Measurements from ENCODE around the gene DOP1A.

The DOP1A gene

GRCh38 chr6:83167726-83168278, 100.3 kb downstream of the DOP1A start:
- no peak for DNase-seq (ENCODE audit: low read depth)
- H3K4me3 ChIP-seq (ENCODE audit: low read depth, low read length): no peak overlapping the region
- TF ChIP-seq CTCF (IDR thresholded peaks at IDR 0.05; ENCODE audit: control insufficient read depth, extremely low read depth, insufficient read depth): no peak

- TF ChIP-seq CTCF (IDR thresholded peaks at IDR 0.05; ENCODE audit: control insufficient read depth, extremely low read depth, insufficient read depth): no peak
- no peak for DNase-seq (ENCODE audit: low read depth)
Observed at GRCh38 chr6:83168556-83168955, 101.1 kb downstream of the DOP1A start.

GRCh38 chr6:83169106-83169505, 101.6 kb downstream of the DOP1A start:
- no peak for DNase-seq (ENCODE audit: low read depth)
- TF ChIP-seq CTCF (IDR thresholded peaks at IDR 0.05; ENCODE audit: control insufficient read depth, extremely low read depth, insufficient read depth): no peak
- H3K4me3 ChIP-seq (ENCODE audit: low read depth, low read length): no peak overlapping the region

More at GRCh38 chr6:83168556-83168955, 101.1 kb downstream of the DOP1A start:
- no peak overlapping the region for H3K4me3 ChIP-seq (ENCODE audit: low read depth, low read length)

GRCh38 chr6:83169511-83169910, 102.0 kb downstream of the DOP1A start:
- no peak for DNase-seq (ENCODE audit: low read depth)
- TF ChIP-seq CTCF (IDR thresholded peaks at IDR 0.05; ENCODE audit: control insufficient read depth, extremely low read depth, insufficient read depth): no peak

GRCh38 chr6:83176246-83176645, 108.8 kb downstream of the DOP1A start:
- no peak overlapping the region for H3K4me3 ChIP-seq (ENCODE audit: low read depth, low read length)
- TF ChIP-seq CTCF (IDR thresholded peaks at IDR 0.05; ENCODE audit: control insufficient read depth, extremely low read depth, insufficient read depth): no peak
- no peak for DNase-seq (ENCODE audit: low read depth)

More at GRCh38 chr6:83169511-83169910, 102.0 kb downstream of the DOP1A start:
- no peak overlapping the region for H3K4me3 ChIP-seq (ENCODE audit: low read depth, low read length)

GRCh38 chr6:83180426-83180950, 113.0 kb downstream of the DOP1A start:
- no peak overlapping the region for H3K4me3 ChIP-seq (ENCODE audit: low read depth, low read length)
- no peak for TF ChIP-seq CTCF (IDR thresholded peaks at IDR 0.05; ENCODE audit: control insufficient read depth, extremely low read depth, insufficient read depth)
- no peak for DNase-seq (ENCODE audit: low read depth)

- no peak overlapping the region for H3K4me3 ChIP-seq (ENCODE audit: low read depth, low read length)
- DNase-seq (ENCODE audit: low read depth): no peak
- no peak for TF ChIP-seq CTCF (IDR thresholded peaks at IDR 0.05; ENCODE audit: control insufficient read depth, extremely low read depth, insufficient read depth)
Observed at GRCh38 chr6:83182114-83182513, 114.6 kb downstream of the DOP1A start.

Measured in LNCaP clone FGC (cell line).